Kasumi-1 (cell line): ENCODE data around the gene THOC2.

ENCODE experiments used
- DNase-seq, 2 experiments: peaks; one replicate each; lab custom pipeline; 2025; lab: John Stamatoyannopoulos, UW

The THOC2 gene

DNA sequence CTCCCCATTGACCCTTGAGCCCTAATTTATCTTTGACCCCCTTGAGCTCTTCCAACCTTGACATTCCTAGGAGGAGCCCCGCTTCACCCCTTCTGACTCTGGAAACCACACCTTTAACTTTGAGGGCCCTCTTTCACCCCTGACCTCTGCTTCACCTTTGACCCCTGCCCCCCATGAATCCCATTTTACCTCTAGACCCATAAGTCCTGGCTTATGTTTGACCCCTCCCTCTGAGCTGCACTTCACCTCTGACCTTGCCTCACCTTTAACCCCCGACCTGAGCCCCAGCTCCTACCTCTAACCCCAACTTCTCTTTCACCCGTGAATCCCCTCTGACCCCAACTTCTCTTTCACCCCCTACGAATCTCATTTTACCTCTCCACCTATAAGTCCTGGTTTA lies 169.7 kb downstream of the THOC2 start:
- no peak for DNase-seq

DNA sequence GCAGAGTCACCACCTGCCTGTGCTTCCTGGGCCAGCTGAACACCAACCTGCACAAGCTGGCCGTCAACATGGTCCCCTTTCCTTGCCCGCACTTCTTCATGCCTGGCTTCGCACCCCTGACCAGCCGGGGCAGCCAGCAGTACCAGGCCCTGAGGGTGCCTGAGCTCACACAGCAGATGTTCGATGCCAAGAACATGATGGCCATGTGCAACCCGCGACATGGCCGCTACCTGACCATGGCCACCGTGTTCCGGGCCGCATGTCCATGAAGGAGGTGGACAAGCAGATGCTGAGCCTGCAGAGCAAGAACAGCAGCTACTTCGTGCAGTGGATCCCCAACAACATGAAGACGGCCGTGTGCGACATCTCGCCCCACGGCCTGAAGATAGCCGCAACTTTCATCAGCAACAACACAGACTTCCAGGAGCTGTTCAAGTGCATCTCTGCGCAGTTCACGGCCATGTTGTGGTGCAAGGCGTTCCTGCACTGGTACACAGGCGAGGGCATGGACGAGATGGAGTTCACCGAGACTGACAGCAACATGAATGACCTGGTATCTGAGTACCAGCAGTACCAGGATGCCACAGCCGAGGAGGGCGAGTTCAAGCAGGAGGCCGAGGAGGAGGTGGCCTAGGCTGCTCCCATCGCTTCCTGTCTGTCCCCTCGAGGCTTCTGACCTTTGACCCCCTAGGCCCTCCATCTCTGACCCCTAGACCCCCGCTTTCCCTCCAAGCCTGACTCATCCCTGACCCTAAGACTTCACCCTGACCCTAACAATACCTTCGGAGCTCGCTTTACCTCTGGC lies 170.3 kb downstream of the THOC2 start:
- no peak for DNase-seq

DNA sequence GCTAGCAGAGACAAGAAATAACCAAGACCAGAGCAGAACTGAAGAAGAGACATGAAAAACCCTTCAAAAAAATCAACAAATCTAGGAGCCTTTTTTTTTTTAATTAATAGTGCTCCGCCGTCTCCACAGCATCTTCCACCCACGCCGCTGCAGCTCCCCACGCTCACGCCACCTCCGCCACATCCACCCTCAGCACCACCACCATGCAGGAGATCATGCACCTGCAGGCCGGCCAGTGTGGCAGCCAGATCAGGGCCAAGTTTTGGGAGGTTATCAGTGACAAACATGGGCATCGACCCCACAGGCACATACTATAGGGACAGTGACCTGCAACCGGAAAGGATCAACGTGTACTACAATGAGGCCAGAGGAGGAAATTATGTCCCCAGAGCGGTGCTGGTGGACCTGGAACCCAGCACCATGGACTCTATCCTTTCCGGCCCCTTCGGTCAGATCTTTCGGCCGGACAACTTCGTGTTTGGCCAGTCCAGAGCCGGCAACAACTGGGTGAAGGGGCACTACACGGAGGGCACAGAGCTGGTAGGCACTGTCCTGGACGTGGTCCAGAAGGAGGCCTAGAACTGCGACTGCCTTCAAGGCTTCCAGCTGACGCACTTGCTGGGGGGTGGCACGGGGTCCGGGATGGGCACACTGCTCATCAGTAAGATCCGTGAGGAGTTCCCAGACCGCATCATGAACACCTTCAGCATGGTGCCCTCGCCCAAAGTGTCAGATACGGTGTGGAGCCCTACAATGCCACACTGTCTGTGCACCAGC lies 171.2 kb downstream of the THOC2 start:
- no peak for DNase-seq

DNA sequence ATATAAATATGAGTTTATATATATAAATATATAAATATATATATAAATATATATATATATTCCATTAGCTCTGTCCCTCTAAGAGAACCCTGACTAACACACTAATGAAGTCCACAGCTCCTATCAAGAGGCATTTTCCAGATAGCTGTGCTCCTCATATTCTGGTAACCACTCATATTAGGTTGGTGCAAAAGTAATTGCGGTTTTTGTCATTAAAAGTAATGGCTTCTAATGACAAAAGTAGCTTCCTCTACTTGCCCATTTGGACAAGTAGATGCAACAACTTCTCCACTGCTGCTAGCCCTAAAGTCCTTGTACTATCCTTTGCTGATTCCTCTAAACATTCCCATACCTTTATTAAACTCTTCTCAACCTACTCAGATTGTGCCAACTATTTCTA lies 182.0 kb downstream of the THOC2 start:
- DNase-seq = no peak
